Smooth muscle cell (in vitro differentiated cells): ENCODE results near the gene ACSM5. TPM values are rescaled to one million over a fixed set of nuclear protein-coding genes. Genes with fewer than 3 reads are reported as not detected.
"Not testable (repeated sequence)": the region's sequence is repeated elsewhere in the genome, so short reads cannot be mapped to it uniquely, and the experiment has no call there.

ENCODE experiments used
- DNase-seq: peaks from one replicate; lab custom pipeline; 2025; ENCODE audit not compliant: unreplicated experiment; lab: John Stamatoyannopoulos, UW
- H2AFZ ChIP-seq: fragments of 200-600 bp; sonication (generic); 2 replicates; pipeline ENCODE4 v1.6.0; 2016; ENCODE audit warnings: antibody characterized with exemption, low read depth, mild to moderate bottlenecking
- H3F3A ChIP-seq: fragments of 200-600 bp; sonication (generic); 2 replicates; pipeline ENCODE4 v1.6.0; 2017; ENCODE audit warnings: antibody characterized with exemption, low read depth
- H3K27ac ChIP-seq: fragments of 200-600 bp; sonication (generic); 2 replicates; pipeline ENCODE4 v1.5.1; 2016; ENCODE audit warnings: low read depth, mild to moderate bottlenecking
- H3K27me3 ChIP-seq: fragments of 200-600 bp; sonication (generic); 2 replicates; pipeline ENCODE4 v1.6.1; 2016; ENCODE audit warnings: low read depth, mild to moderate bottlenecking
- H3K36me3 ChIP-seq: fragments of 200-600 bp; sonication (generic); 2 replicates; pipeline ENCODE4 v1.5.1; 2016; ENCODE audit warnings: low read depth
- H3K4me1 ChIP-seq: fragments of 200-600 bp; sonication (generic); 2 replicates; pipeline ENCODE4 v1.5.1; 2016; ENCODE audit warnings: low read depth
- H3K4me2 ChIP-seq: fragments of 200-600 bp; sonication (generic); 2 replicates; pipeline ENCODE4 v1.6.0; 2016; ENCODE audit warnings: mild to moderate bottlenecking
- H3K4me3 ChIP-seq: fragments of 200-600 bp; sonication (generic); 2 replicates; pipeline ENCODE4 v1.5.1; 2016; ENCODE audit warnings: mild to moderate bottlenecking
- H3K79me2 ChIP-seq: fragments of 200-600 bp; sonication (generic); 2 replicates; pipeline ENCODE4 v1.6.0; 2016; ENCODE audit warnings: low read depth, mild to moderate bottlenecking
- H3K9ac ChIP-seq: fragments of 200-600 bp; sonication (generic); 2 replicates; pipeline ENCODE4 v1.6.0; 2016; ENCODE audit warnings: low read depth
- H3K9me3 ChIP-seq: fragments of 200-600 bp; sonication (generic); replicated peaks from 2 replicates; pipeline ENCODE4 v1.5.1; 2016; ENCODE audit warnings: low read depth
- H4K20me1 ChIP-seq: fragments of 200-600 bp; sonication (generic); 2 replicates; pipeline ENCODE4 v1.6.0; 2016; ENCODE audit warnings: low read depth
- CTCF ChIP-seq: fragments of 200-600 bp; sonication (generic); IDR thresholded peaks from 2 replicates; pipeline ENCODE4 v1.5.1; 2017; ENCODE audit warnings: borderline replicate concordance, mild to moderate bottlenecking, antibody characterized with exemption; ENCODE audit not compliant: insufficient read depth, poor library complexity, severe bottlenecking
- WGBS: methylation state at CpG from one replicate; pipeline ENCODE4 v1.1.7; 2016; ENCODE audit warnings: low lambda C conversion rate; 5-methylcytosine and 5-hydroxymethylcytosine counted together
- polyA plus RNA-seq: library from polyadenylated mRNA; unstranded; fragments of >200 nt; fragmentation: Nextera tagmentation; extraction: Ambion mirVana; gene quantifications from 2 replicates; pipeline ENCODE4 v1.2.1, GENCODE V29; 2016
- total RNA-seq: library from RNA; depleted of rRNA; stranded (reverse); fragments of >200 nt; gene quantifications from 2 replicates; pipeline ENCODE4 v1.2.3, GENCODE V29; 2014

ACSM5 gene
- total and polyA plus RNA-seq, 2 experiments from 2014 or later: not detected

GRCh38 chr16:20421748-20422147 lies 12.4 kb downstream of the ACSM5 start:
- H3K4me1 ChIP-seq, DNase-seq, H3K4me3 ChIP-seq, H4K20me1 ChIP-seq, H3K27me3 ChIP-seq, H2AFZ ChIP-seq, H3K27ac ChIP-seq, H3K9me3 ChIP-seq, H3K79me2 ChIP-seq, H3K9ac ChIP-seq, H3F3A ChIP-seq, H3K4me2 ChIP-seq, H3K36me3 ChIP-seq: not testable (repeated sequence)
- 77% methylated on average over 2 of the region's 2 CpGs for WGBS

- not testable (repeated sequence) for H3K9ac ChIP-seq, H3F3A ChIP-seq, H3K4me1 ChIP-seq, H3K27ac ChIP-seq, H3K36me3 ChIP-seq, H2AFZ ChIP-seq, H3K4me2 ChIP-seq, H4K20me1 ChIP-seq, H3K9me3 ChIP-seq, H3K79me2 ChIP-seq, H3K27me3 ChIP-seq, H3K4me3 ChIP-seq, DNase-seq
- 86% methylated on average over 5 of the region's 5 CpGs for WGBS
Measured at GRCh38 chr16:20423772-20424128, 14.4 kb downstream of the ACSM5 start.

GRCh38 chr16:20424129-20424866 lies 15.0 kb downstream of the ACSM5 start:
- no peak overlapping the region for H3K27ac ChIP-seq
- H3K4me3 ChIP-seq: no peak overlapping the region
- H3K36me3 ChIP-seq: no peaks in the 10 kb centered on the region
- no peaks in the 10 kb centered on the region for H3K4me1 ChIP-seq
- no peak for DNase-seq
- H3K27me3 ChIP-seq: no peaks in the 10 kb centered on the region
- no peak for TF ChIP-seq CTCF
- no peaks in the 10 kb centered on the region for H3F3A ChIP-seq
- H4K20me1 ChIP-seq: no peaks in the 10 kb centered on the region
- H3K79me2 ChIP-seq: no peaks in the 10 kb centered on the region
- H3K4me2 ChIP-seq: no peak overlapping the region
- WGBS: 76% methylated on average over 2 of the region's 2 CpGs
- no peak overlapping the region for H2AFZ ChIP-seq
- H3K9ac ChIP-seq: no peak overlapping the region
- no peaks in the 10 kb centered on the region for H3K9me3 ChIP-seq

GRCh38 chr16:20427401-20427797 lies 18.1 kb downstream of the ACSM5 start:
- not testable (repeated sequence) for H3K9me3 ChIP-seq

GRCh38 chr16:20429499-20429898 lies 20.2 kb downstream of the ACSM5 start:
- H3F3A ChIP-seq, H4K20me1 ChIP-seq, H3K4me3 ChIP-seq, H3K27ac ChIP-seq, H3K9ac ChIP-seq, H3K4me1 ChIP-seq, DNase-seq, H3K79me2 ChIP-seq, H3K27me3 ChIP-seq, H3K9me3 ChIP-seq, H3K4me2 ChIP-seq, H2AFZ ChIP-seq, H3K36me3 ChIP-seq: not testable (repeated sequence)
- 87% methylated on average over 7 of the region's 7 CpGs for WGBS

More at GRCh38 chr16:20427401-20427797, 18.1 kb downstream of the ACSM5 start:
- H2AFZ ChIP-seq, H3K36me3 ChIP-seq, H3K4me2 ChIP-seq, H4K20me1 ChIP-seq, H3K9ac ChIP-seq, DNase-seq, H3K4me3 ChIP-seq, H3K79me2 ChIP-seq, H3F3A ChIP-seq, H3K4me1 ChIP-seq, H3K27me3 ChIP-seq, H3K27ac ChIP-seq: not testable (repeated sequence)
- 92% methylated on average over 2 of the region's 2 CpGs for WGBS

- WGBS: 74% methylated on average over 1 of the region's 1 CpG
- H3K27ac ChIP-seq, H3K4me2 ChIP-seq, H3F3A ChIP-seq, DNase-seq, H3K4me1 ChIP-seq, H3K4me3 ChIP-seq, H3K9ac ChIP-seq, H3K27me3 ChIP-seq, H3K36me3 ChIP-seq, H3K79me2 ChIP-seq, H3K9me3 ChIP-seq, H4K20me1 ChIP-seq, H2AFZ ChIP-seq: not testable (repeated sequence)
Measured at GRCh38 chr16:20430480-20430879, 21.1 kb downstream of the ACSM5 start.
